GM19351 (cell line): ENCODE results near the gene CIAO1.
"Not testable (repeated sequence)": the region's sequence is repeated elsewhere in the genome, so short reads cannot be mapped to it uniquely, and the experiment has no call there.

Source experiments
- ATAC-seq: cut with Tn5 transposase; IDR thresholded peaks from one replicate; pipeline ENCODE4 v1.9.1; 2021; ENCODE audit warnings: mild to moderate bottlenecking, moderate library complexity; ENCODE audit not compliant: unreplicated experiment

Gene CIAO1

GRCh38 chr2:96265840-96266679, at the start of gene CIAO1, which contains the start of gene TMEM127:
Gene CIAO1 (plus strand): TSS chr2:96266225. CDS start chr2:96266351, 126 bp downstream.
Gene TMEM127 (minus strand): TSS chr2:96265997. CDS start chr2:96265381, 616 bp downstream.
- ATAC-seq, result peak; percentile 91

- no peak for ATAC-seq
These were observed 47.4 kb upstream of the CIAO1 start for GRCh38 chr2:96218508-96219131.

DNA sequence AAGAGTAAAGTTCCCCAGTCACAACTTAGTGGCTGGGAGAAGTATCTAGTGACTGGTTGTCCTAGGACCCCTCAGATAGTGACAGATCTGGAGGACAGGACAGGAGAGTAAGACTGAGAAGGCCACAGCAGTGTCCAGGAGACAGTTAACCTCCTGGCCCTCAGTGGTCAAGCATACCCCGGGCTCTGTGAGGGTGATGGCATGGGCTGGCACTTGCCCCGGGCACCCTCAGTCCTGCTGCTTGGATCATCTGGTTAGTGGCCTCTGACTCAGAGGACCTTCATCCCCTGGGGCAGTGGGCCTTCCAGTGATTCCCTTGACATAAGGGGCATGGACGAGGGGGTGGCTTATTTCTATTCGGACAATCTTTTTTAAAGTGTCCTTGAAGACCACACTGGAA, 46.1 kb upstream of the CIAO1 start:
- not testable (repeated sequence) for ATAC-seq

DNA sequence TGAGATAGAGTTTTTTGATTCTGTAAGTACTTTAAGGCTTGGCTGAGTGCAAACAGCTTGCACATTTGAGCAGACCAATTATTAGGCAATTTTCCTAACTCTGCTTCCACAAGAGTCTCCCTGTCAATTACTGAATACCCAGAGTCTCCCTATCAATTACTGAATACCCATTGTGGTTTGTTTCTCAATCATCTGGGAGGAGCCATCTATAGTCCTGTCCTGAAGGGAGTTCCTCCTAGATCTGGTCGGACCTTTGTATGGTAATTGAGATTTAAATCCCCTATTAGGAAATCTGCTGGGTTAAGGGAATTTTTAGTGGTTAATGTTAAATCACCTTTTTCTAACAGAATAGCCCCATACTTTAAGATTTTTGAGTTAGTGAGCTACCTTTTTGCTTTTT, 44.9 kb upstream of the CIAO1 start:
- not testable (repeated sequence) for ATAC-seq

GRCh38 chr2:96225016-96225533, 41.0 kb upstream of the CIAO1 start:
- peak; percentile 78 for ATAC-seq

DNA sequence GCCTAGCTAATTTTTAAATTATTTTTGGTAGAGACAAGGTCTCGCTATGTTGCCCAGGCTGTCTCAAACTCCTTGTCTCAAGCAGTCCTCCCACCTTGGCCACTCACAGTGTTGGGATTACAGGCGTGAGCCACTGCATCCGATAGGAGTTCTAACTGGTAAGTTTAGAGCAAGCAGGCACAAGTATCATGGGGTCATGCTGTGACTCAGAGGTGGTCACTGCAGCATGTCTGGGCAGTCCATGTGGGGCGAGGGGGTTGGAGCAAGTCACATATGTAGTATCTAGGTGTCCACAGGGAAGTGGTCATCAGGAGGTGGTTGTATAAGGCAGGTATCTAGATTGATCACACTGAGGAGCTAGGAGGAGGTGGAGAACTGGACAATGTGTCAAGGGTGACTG, 34.7 kb upstream of the CIAO1 start:
- ATAC-seq, result no peak

GRCh38 chr2:96233436-96233835, 32.6 kb upstream of the CIAO1 start:
- ATAC-seq, result no peak

DNA sequence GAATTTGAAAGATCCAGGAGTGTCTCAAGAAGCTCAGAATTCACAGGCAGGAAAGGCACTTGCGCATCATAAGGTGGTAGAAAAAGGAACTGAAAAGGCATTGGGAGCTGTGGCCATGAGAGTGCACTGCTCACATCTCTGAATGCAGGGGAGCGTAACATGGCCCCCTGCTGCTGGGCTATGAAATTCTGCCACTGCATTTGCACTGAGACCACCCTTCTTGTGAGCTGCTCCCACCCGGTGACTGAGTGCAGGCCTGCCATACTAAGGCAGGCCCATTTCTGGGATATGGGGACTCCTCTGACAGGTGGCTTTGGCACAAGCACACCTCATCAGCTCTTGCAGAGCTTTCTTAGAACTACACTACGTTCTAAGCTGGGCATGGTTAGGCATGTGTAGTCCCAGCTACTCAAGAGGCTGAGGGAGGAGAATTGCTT, 32.1 kb upstream of the CIAO1 start:
- ATAC-seq, result peak; percentile 94

DNA sequence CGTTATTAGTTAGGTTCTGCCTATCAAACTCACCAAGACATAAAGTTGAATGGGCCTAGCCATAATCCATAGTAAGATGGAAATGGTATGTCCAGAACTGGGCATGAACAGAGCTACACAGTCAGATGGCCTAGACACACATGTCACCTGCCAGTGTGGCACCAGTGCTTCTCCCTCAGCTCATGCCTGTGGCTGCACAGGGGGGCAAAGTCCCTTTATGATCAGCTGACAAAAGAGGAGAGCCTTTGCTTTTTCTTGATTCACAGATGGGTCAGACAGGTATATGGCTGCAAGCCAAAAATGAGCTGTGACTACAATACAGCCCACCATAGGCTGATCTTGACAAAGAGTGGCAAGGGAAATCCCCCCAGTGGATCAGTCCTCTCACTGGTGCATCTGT, 29.1 kb upstream of the CIAO1 start:
- no peak for ATAC-seq

- no peak for ATAC-seq
These were observed 27.8 kb upstream of the CIAO1 start for GRCh38 chr2:96238266-96238665.

DNA sequence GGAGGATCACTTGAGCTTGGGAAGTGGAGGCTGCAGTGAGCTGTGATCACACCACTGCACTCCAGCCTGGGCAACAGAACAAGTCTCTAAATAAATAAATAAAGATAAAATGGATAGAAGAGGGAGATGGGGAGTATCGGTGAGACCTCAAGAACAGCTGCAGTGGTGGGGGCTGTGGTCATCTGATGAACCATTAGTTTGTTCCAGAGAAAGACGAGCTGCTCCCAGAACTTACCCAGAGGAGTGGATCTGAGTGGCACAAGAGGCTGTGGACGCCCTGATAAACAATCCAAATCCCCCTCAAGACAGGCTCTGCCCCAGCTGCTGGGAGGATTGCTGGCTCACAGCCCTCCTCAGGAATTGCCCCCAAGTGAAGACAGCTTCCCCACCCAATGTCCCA, 26.9 kb upstream of the CIAO1 start:
- ATAC-seq, result no peak

GRCh38 chr2:96239745-96240264, 26.2 kb upstream of the CIAO1 start:
- no peak for ATAC-seq

- ATAC-seq, result no peak
These were observed 25.5 kb upstream of the CIAO1 start for GRCh38 chr2:96240341-96241038.

DNA sequence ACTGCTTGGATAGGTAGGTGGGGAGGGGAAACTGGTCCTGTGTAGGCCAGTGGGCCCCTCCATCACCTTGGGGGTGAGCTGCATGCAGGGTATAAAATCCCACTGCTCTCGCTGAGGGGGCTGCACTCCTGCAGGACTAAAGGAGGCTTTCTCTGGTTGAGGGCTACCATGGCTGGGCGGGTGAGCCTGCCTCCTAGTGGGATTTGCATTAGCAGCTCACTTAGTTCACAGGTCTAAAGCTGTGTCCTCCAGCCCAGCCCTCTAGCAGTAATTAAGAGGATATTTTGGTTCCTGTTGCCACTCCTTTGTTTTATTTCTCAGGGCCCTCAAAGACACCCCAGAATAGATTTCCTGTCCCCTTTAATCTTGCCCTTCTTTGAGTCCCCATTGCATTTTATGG, 24.8 kb upstream of the CIAO1 start:
- no peak for ATAC-seq

- peak; percentile 82 for ATAC-seq
These were observed 24.0 kb upstream of the CIAO1 start for GRCh38 chr2:96241900-96242611.

- no peak for ATAC-seq
These were observed 22.2 kb upstream of the CIAO1 start for GRCh38 chr2:96243843-96244242.

DNA sequence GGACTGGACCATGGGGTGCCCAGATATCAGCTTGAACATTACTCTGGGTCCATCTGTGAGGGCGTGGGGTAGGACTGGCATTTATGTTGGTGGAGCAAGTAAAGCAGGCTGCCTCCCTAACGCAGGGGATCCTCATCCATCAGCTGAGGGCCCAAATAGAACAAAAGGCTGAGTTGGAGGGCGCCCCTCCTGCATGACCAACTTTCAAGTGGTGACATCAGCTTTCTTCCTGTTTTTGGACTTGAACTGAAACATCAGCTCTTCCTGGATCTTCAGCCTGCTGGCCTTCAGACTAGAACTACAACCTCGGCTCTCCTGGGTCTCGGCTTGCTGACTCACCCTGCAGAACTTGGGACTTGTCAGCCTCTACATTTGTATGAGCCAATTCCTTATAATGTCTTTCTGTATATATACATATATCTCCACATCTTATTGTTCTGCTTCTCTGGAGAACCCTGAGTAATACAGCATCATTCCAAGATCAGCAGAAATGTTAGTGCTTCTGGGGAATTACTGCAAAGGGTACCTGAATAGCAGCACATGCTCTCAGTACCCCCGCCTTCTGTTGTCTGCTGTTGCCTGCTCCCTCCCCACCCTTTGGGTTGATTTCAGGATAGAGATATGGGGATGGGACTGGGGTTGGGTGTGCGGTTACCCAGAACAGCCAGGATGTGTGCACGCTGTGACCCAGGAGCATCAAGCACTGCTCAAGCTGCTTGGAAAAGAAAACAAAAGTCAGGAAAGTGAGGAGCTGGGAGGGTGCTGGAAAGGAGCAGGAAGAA, 20.2 kb upstream of the CIAO1 start:
- no peak for ATAC-seq

DNA sequence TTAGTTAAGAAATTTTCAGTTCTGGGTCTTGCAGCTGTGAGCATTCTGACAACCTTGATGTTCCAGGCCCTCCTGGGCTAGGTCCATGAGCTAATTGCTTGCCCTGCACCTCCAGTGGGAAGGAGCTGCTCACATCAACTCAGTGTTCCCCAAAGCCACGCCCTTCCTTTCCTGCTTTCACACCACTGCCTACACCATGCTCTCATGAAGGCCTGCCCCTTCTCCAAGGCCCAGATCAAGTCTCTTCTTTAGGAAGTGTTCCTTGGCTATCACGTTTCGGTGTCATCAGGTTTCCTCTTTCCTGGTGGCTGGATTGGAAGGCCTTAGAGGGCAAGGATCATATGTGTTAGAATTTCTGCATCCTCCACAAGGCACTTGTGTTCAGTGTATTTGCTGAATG, 19.0 kb upstream of the CIAO1 start:
- ATAC-seq, result no peak

GRCh38 chr2:96247896-96248295, 18.1 kb upstream of the CIAO1 start:
- no peak for ATAC-seq

GRCh38 chr2:96248624-96249023, 17.4 kb upstream of the CIAO1 start:
- ATAC-seq, result no peak
